H1 (cell line): ENCODE data around the gene HKDC1. TPM values are rescaled to one million over a fixed set of nuclear protein-coding genes. Genes with fewer than 3 reads are reported as not detected.

Source experiments
- FOSL1 ChIP-seq: IDR thresholded peaks from 2 replicates; pipeline ENCODE4 v1.6.1; 2011; ENCODE audit warnings: mild to moderate bottlenecking, low read depth, low read length, moderate library complexity; ENCODE audit not compliant: insufficient read depth
- KDM5A ChIP-seq: fragments of 200-600 bp; IDR thresholded peaks from 2 replicates; pipeline ENCODE4 v1.7.1; 2012; ENCODE audit warnings: mild to moderate bottlenecking, low read length, inconsistent platforms, mixed read lengths
- RXRA ChIP-seq: IDR thresholded peaks from 2 replicates; pipeline ENCODE4 v1.6.1; 2011; ENCODE audit warnings: low read depth, mild to moderate bottlenecking, low read length, moderate library complexity; ENCODE audit not compliant: insufficient read depth
- TBP ChIP-seq: IDR thresholded peaks from 2 replicates; pipeline ENCODE4 v1.6.1; 2011; ENCODE audit warnings: low read depth, low read length, improper control_type of control experiment
- polyA plus RNA-seq, 7 experiments: library from polyadenylated mRNA; depleted of rRNA in 3 of 7; stranded (reverse) in 5 of 7; unstranded in 2 of 7; fragments of >200 nt in 5 of 7; fragments of 200-250 nt in 2 of 7; gene quantifications; 1 replicate in 5 of 7; 2 replicates in 1 of 7; 4 replicates in 1 of 7; pipeline versions ENCODE4 v1.2.1 to v1.2.3, GENCODE V29; 2011 to 2013; ENCODE audit warnings: missing spikeins in 2 of 7, mixed read lengths in 2 of 7
- total RNA-seq: library from RNA; stranded (reverse); fragmentation: NEBNext Ultra II Directional; extraction: Animal tissue kit (Norgen Biotek cat#: 25700); gene quantifications from 2 replicates; pipeline ENCODE4 v1.2.1, GENCODE V29; 2021

Gene HKDC1
- total and polyA plus RNA-seq, 2 of the 8 experiments (the other 6 are each of a cell fraction or from before 2014, with no cell fraction given), result 0.12 to 0.78 TPM

DNA sequence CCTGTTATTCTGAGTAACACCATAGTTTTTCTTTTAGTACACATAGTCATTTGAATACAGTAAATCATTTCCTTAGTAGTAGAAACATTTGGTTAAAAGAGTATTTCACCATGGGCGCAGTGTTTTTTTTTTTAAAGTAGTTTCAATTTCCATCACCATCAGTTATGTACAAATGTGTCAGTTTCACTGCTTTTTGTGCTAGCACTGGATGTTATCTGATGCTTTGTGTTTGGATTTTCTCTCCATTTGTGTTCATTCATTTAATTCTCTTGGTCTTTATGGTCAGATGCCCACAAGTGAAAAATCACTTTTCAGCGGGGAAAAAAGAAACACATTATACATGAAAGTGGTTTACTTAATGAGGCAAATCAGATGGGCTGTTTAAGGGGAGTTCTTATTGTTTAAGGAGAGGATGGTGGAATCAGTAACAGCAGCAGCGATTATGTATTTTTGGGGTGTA is 42.2 kb downstream of the HKDC1 start (continued):
- TF ChIP-seq RXRA (no peak), FOSL1 (no peak), KDM5A (no peak), TBP (no peak)
